ENCODE results near the gene RPP25. TPM values are rescaled to one million over a fixed set of nuclear protein-coding genes. Genes with fewer than 3 reads are reported as not detected.

The RPP25 gene
- total and polyA plus RNA-seq, 12 donors: 0.83 to 4.6 (median 1.7) TPM

DNA sequence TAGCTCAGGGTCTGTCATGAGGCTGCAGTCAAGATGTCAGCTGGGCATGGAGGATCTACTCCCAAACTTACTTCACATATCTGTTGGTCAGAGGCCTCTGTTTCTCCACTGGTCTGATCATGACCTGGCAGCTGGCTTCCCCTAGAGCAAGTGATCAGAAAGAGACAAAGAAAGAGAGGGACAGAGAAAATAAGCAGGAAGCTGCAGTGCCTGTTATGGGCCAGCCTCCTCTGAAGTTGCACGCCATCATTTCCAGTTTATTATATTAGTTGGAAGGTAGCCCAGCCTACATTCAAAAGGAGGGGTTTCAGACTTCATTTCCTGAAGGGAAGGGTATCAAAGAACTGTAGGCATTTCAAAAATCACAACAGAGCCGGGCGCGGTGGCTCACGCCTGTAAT is 5.0 kb upstream of the RPP25 start:
- Histone ChIP-seq H3K27me3 (peaks cover 0 to 38% (median 16%) of the 10 kb centered on the region in 7 donors), H3K27ac (no peak overlapping the region), H3K9me3 (no peaks in the 10 kb centered on the region), H3K36me3 (no peaks in the 10 kb centered on the region), H3K4me1 (peaks cover 0 to 49% (median 20%) of the 10 kb centered on the region in 9 donors), H3K4me3 (no peak overlapping the region)
- 65 to 66% methylated on average over 5 of the region's 5 CpGs for WGBS, 2 donors
- no peak for DNase-seq
- no peak for ATAC-seq
- intact Hi-C loops (cut with DNase I): no loop called here
- TF ChIP-seq, protein P1, sequence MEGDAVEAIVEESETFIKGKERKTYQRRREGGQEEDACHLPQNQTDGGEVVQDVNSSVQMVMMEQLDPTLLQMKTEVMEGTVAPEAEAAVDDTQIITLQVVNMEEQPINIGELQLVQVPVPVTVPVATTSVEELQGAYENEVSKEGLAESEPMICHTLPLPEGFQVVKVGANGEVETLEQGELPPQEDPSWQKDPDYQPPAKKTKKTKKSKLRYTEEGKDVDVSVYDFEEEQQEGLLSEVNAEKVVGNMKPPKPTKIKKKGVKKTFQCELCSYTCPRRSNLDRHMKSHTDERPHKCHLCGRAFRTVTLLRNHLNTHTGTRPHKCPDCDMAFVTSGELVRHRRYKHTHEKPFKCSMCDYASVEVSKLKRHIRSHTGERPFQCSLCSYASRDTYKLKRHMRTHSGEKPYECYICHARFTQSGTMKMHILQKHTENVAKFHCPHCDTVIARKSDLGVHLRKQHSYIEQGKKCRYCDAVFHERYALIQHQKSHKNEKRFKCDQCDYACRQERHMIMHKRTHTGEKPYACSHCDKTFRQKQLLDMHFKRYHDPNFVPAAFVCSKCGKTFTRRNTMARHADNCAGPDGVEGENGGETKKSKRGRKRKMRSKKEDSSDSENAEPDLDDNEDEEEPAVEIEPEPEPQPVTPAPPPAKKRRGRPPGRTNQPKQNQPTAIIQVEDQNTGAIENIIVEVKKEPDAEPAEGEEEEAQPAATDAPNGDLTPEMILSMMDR (IDR thresholded peaks at IDR 0.05): no peak

DNA sequence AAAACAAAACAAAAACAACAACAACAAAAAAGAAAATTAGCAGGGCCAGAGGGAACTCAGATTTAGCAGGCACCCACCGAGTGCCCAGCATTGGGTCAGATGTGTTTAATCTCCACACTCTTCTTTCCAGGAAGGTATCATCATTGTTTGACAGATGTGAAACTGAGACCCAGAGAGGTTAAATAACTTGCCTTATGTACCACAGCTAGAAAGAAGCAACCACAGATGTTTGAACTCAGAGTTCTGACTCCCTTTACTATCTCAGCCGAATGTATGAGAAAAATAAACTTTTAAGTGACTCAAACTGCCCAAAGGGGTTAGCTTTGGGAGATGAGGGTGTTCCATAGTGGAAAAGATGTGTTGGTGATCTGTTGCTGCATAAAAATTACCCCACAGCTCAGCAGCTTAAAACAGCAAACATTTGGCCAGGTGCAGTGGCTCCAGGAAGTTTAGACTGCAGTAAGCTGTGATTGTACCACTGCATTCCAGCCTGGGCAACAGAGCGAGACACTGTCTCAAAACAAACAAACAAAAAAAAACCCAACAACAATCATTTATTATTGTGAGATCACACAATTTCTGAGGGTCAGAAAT is 4.5 kb upstream of the RPP25 start:
- ATAC-seq (no peak), DNase-seq (no peak)
- Histone ChIP-seq H3K36me3 (no peaks in the 10 kb centered on the region), H3K27me3 (peaks cover 0 to 38% (median 16%) of the 10 kb centered on the region in 7 donors), H3K4me3 (no peak overlapping the region), H3K4me1 (peaks cover 0 to 53% (median 26%) of the 10 kb centered on the region in 9 donors), H3K27ac (no peak overlapping the region), H3K9me3 (no peaks in the 10 kb centered on the region)
- 57 to 60% methylated on average over 3 of the region's 3 CpGs for WGBS, 2 donors
- TF ChIP-seq, protein P1 (IDR thresholded peaks at IDR 0.05): no peak
- intact Hi-C loops (cut with DNase I): no loop called here

DNA sequence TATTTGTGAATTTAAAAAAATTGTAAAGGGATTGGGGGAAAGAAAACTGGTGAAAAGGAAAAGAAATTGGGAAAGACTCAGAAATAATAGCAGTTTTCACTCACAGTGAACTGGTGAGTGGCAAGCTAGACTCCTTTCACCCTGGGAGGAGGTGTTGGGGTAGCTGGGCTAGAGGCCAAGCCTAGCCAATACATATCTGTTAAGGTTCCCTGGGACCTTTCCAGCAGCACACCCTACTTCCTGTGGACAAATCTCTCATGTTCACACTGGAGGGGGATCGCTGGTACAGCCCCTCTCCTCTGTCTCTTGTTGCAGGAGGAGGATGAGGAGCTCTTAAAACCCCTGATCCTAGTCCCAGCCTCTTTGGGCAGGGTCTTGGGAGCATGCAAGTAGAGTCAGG is 3.7 kb upstream of the RPP25 start:
- intact Hi-C loops (cut with DNase I): no loop called here
- Histone ChIP-seq H3K4me3 (no peak overlapping the region), H3K36me3 (no peaks in the 10 kb centered on the region), H3K27ac (no peak overlapping the region), H3K27me3 (peaks cover 0 to 46% (median 16%) of the 10 kb centered on the region in 7 donors), H3K9me3 (no peaks in the 10 kb centered on the region), H3K4me1 (peaks cover 0 to 61% (median 31%) of the 10 kb centered on the region in 9 donors)
- TF ChIP-seq, protein P1 (IDR thresholded peaks at IDR 0.05): no peak
- DNase-seq (no peak), ATAC-seq (no peak)
- WGBS, 2 donors: 50 to 67% methylated on average over 1 of the region's 1 CpG

DNA sequence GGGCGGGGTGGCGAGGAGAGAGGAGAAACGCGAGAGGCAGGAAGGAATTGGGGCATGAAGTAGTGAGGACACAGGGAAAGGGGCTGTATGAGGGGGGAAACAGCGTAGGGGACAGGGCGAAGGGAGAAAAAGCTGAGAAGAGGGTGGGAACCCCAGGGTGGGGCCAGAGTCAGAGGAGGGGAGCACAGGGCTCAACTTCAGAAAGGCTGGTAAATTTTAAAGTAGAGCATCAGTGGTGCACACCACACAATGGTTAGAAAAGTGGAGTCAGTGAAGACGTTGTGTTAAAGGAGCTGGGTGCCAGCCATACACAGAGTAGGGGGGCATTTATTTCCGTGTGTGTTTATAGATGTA is 3.0 kb upstream of the RPP25 start:
- 31 to 37% methylated on average over 8 of the region's 8 CpGs for WGBS, 2 donors
- peak overlapping the region in 1 of 10 donors; percentile 31 for H3K27ac ChIP-seq
- TF ChIP-seq, protein P1 (IDR thresholded peaks at IDR 0.05): no peak
- peaks cover 0 to 49% (median 16%) of the 10 kb centered on the region in 7 donors for H3K27me3 ChIP-seq
- H3K4me3 ChIP-seq: peak overlapping the region in 3 of 10 donors; percentile 61 to 71 (median 64)
- intact Hi-C loops (cut with DNase I): loop anchor here in 8 of 10 donors (5.0 to 10.0 kb wide), 4 partner anchors 243 to 585 kb away; partner anchors contain the start of gene C15orf39 (in 1 of the 8)
- H3K36me3 ChIP-seq: no peaks in the 10 kb centered on the region
- DNase-seq: no peak
- peaks cover 0 to 61% (median 31%) of the 10 kb centered on the region in 9 donors for H3K4me1 ChIP-seq
- no peaks in the 10 kb centered on the region for H3K9me3 ChIP-seq
- no peak for ATAC-seq
